B cell (primary cell): ENCODE data around the gene KCNC2. TPM values are rescaled to one million over a fixed set of nuclear protein-coding genes. Genes with fewer than 3 reads are reported as not detected.

ENCODE experiments used
- ATAC-seq: fragments of 200-7000 bp; cut with Tn5 transposase; one replicate; pipeline ENCODE4 v1.10.0; 2021; ENCODE audit warnings: low read depth, mild to moderate bottlenecking, moderate number of reproducible peaks, moderate library complexity
- CTCF ChIA-PET: fragments of 350-600 bp; sonication (Branson Sonifier 250); formaldehyde crosslinking; loops from one replicate; lab custom pipeline; 2021; ENCODE audit warnings: antibody characterized with exemption, inconsistent platforms; lab: Charles Lee
- POLR2A ChIA-PET: fragments of 350-600 bp; sonication (Branson Sonifier 250); formaldehyde crosslinking; loops from one replicate; lab custom pipeline; 2021; ENCODE audit warnings: antibody characterized with exemption; lab: Charles Lee
- DNase-seq: peaks from one replicate; pipeline ENCODE4 v3.0.0; 2013
- H2AFZ ChIP-seq: 2 replicates; pipeline ENCODE4 v1.6.1; 2012; ENCODE audit warnings: mild to moderate bottlenecking, low read depth, low read length; ENCODE audit not compliant: insufficient read depth, poor library complexity, severe bottlenecking
- H3K27ac ChIP-seq, 2 donors: 1 replicate in 1 of 2; 2 replicates in 1 of 2; pipeline ENCODE4 v1.5.1; 2012 to 2013; ENCODE audit warnings: low read length in 2 of 2, mild to moderate bottlenecking in 2 of 2, moderate library complexity in 1 of 2
- H3K27me3 ChIP-seq, 4 experiments: fragments of 200-600 bp in 1 of 4; sonication (generic) in 1 of 4; replicated peaks in 1 of 4; 1 replicate in 2 of 4; 2 replicates in 2 of 4; pipeline versions ENCODE4 v1.6.1 to v1.7.0; 2013 to 2016; ENCODE audit warnings: low read length in 3 of 4, mild to moderate bottlenecking in 2 of 4, mixed read lengths in 1 of 4, moderate library complexity in 1 of 4; ENCODE audit not compliant: insufficient read depth in 4 of 4, control insufficient read depth in 3 of 4; ENCODE audit errors: control extremely low read depth in 1 of 4
- H3K36me3 ChIP-seq, 2 experiments: replicated peaks in 1 of 2; 1 replicate in 1 of 2; 2 replicates in 1 of 2; pipeline versions ENCODE4 v1.6.1 to v1.7.1; 2013; ENCODE audit warnings: low read length in 1 of 2; ENCODE audit not compliant: insufficient read depth in 2 of 2, control insufficient read depth in 1 of 2; ENCODE audit errors: control extremely low read depth in 1 of 2, extremely low read depth in 1 of 2
- H3K4me1 ChIP-seq, 2 donors: fragments of 200-600 bp in 1 of 2; sonication (generic) in 1 of 2; 1 replicate in 1 of 2; 2 replicates in 1 of 2; pipeline versions ENCODE4 v1.5.1 to v1.6.1; 2013 to 2017; ENCODE audit warnings: low read length in 2 of 2; ENCODE audit not compliant: control insufficient read depth in 2 of 2, insufficient read depth in 2 of 2
- H3K4me2 ChIP-seq: replicated peaks from 2 replicates; pipeline ENCODE3; 2012; ENCODE audit warnings: mild to moderate bottlenecking, low read depth, low read length; ENCODE audit not compliant: poor library complexity, severe bottlenecking
- H3K4me3 ChIP-seq, 5 experiments: fragments of 200-600 bp in 1 of 5; sonication (generic) in 1 of 5; 1 replicate in 3 of 5; 2 replicates in 2 of 5; pipeline versions ENCODE4 v1.5.1 to v1.7.0; 2011 to 2016; ENCODE audit warnings: low read length in 4 of 5, mild to moderate bottlenecking in 4 of 5, low read depth in 2 of 5, control low read depth in 1 of 5, moderate library complexity in 1 of 5; ENCODE audit not compliant: insufficient read depth in 1 of 5; ENCODE audit errors: control extremely low read depth in 1 of 5, extremely low read depth in 1 of 5
- H3K79me2 ChIP-seq: fragments of 200-600 bp; sonication (generic); one replicate; pipeline ENCODE4 v1.6.0; 2016; ENCODE audit warnings: low read length; ENCODE audit not compliant: control insufficient read depth, insufficient read depth
- H3K9ac ChIP-seq: fragments of 200-600 bp; sonication (generic); 2 replicates; pipeline ENCODE4 v1.6.1; 2017; ENCODE audit warnings: mild to moderate bottlenecking, low read length, moderate library complexity
- H3K9me3 ChIP-seq, 3 donors: one replicate each; pipeline versions ENCODE4 v1.6.1 to v1.7.1; 2013; ENCODE audit warnings: low read length in 2 of 3; ENCODE audit not compliant: control insufficient read depth in 2 of 3, insufficient read depth in 1 of 3; ENCODE audit errors: control extremely low read depth in 1 of 3
- H4K20me1 ChIP-seq: 2 replicates; pipeline ENCODE4 v1.6.0; 2012; ENCODE audit warnings: mild to moderate bottlenecking, low read length; ENCODE audit not compliant: insufficient read depth, control insufficient read depth, poor library complexity, severe bottlenecking
- H3K27ac Mint-ChIP-seq: one replicate; pipeline ENCODE4 v1.8.0; 2021; ENCODE audit warnings: mixed read lengths
- H3K27me3 Mint-ChIP-seq: one replicate; pipeline ENCODE4 v1.8.0; 2021; ENCODE audit warnings: mixed read lengths
- H3K4me1 Mint-ChIP-seq: one replicate; pipeline ENCODE4 v1.8.0; 2021; ENCODE audit warnings: mixed read lengths
- H3K4me3 Mint-ChIP-seq: one replicate; pipeline ENCODE4 v1.8.0; 2021; ENCODE audit warnings: mixed read lengths
- H3K9me3 Mint-ChIP-seq: one replicate; pipeline ENCODE4 v1.8.0; 2022; ENCODE audit warnings: mixed read lengths; ENCODE audit not compliant: insufficient read depth
- EZH2 ChIP-seq: IDR thresholded peaks from 2 replicates; pipeline ENCODE4 v1.6.1; 2012; ENCODE audit warnings: borderline replicate concordance, low read depth, mild to moderate bottlenecking, moderate library complexity, low read length; ENCODE audit not compliant: insufficient read depth, poor library complexity, severe bottlenecking
- WGBS: methylation state at CpG from one replicate; pipeline ENCODE4 v1.1.5; 2013; ENCODE audit warnings: missing lambda C conversion rate; ENCODE audit not compliant: insufficient coverage; 5-methylcytosine and 5-hydroxymethylcytosine counted together
- intact Hi-C: fragments of 100-400 bp; cut with micrococcal nuclease; formaldehyde crosslinking; loops from one replicate; pipeline ENCODE4 v1.10.0; 2022
- polyA plus RNA-seq: library from polyadenylated mRNA; depleted of rRNA; stranded (reverse); fragments of >200 nt; gene quantifications from 2 replicates; pipeline ENCODE4 v1.2.3, GENCODE V29; 2012
- total RNA-seq, 2 donors: library from RNA; stranded (reverse); fragments of 120-200 nt in 1 of 2; gene quantifications; 1 replicate in 1 of 2; 2 replicates in 1 of 2; pipeline versions ENCODE4 v1.2.3 to v1.2.4, GENCODE V29; 2013 to 2022
- TF ChIP-seq, protein P1 (sequence below): fragments of 200-600 bp; IDR thresholded peaks from one replicate; pipeline ENCODE4 v1.8.0; 2022; ENCODE audit warnings: antibody characterized with exemption, mild to moderate bottlenecking

KCNC2 gene
- total and polyA plus RNA-seq, 2 donors (not counting 1 experiment from before 2014, with no cell fraction given) = not detected

DNA sequence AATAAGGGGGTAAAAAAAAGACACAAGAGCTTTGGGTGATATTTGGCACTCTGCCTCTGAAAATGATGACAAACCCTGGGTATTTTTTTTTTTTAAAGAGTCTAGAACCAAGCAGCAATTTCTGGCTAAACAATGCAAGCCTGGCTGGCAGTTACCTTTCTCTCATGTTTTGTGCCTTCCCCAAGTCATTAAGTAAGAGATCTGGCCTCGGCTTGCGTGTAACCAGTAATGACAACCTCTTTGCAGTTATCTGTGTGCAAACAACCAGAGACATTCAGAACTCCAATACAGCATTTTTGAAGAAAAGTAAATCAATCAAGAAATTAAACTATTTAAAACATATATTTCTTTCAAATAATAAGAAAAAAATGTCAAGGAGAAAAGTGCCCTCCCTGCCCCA lies 167.5 kb downstream of the KCNC2 start:
- no peak overlapping the region for H2AFZ ChIP-seq
- H3K27me3 ChIP-seq = no peaks in the 10 kb centered on the region
- no peak overlapping the region for H3K27ac ChIP-seq
- no peak overlapping the region for H3K4me2 ChIP-seq
- H3K4me1 Mint-ChIP-seq = no peaks in the 10 kb centered on the region
- no peak overlapping the region for H3K4me3 Mint-ChIP-seq
- CTCF ChIA-PET = no interaction called here
- no peak overlapping the region for H3K4me3 ChIP-seq
- H3K9ac ChIP-seq = no peak overlapping the region
- no peaks in the 10 kb centered on the region for H3K27me3 Mint-ChIP-seq
- DNase-seq (no peak), ATAC-seq (no peak)
- TF ChIP-seq EZH2 = no peak
- TF ChIP-seq, protein P1, sequence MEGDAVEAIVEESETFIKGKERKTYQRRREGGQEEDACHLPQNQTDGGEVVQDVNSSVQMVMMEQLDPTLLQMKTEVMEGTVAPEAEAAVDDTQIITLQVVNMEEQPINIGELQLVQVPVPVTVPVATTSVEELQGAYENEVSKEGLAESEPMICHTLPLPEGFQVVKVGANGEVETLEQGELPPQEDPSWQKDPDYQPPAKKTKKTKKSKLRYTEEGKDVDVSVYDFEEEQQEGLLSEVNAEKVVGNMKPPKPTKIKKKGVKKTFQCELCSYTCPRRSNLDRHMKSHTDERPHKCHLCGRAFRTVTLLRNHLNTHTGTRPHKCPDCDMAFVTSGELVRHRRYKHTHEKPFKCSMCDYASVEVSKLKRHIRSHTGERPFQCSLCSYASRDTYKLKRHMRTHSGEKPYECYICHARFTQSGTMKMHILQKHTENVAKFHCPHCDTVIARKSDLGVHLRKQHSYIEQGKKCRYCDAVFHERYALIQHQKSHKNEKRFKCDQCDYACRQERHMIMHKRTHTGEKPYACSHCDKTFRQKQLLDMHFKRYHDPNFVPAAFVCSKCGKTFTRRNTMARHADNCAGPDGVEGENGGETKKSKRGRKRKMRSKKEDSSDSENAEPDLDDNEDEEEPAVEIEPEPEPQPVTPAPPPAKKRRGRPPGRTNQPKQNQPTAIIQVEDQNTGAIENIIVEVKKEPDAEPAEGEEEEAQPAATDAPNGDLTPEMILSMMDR = no peak
- no peaks in the 10 kb centered on the region for H4K20me1 ChIP-seq
- H3K9me3 ChIP-seq = no peaks in the 10 kb centered on the region
- H3K4me1 ChIP-seq = no peaks in the 10 kb centered on the region
- POLR2A ChIA-PET = no interaction called here
- H3K27ac Mint-ChIP-seq = no peak overlapping the region
- H3K9me3 Mint-ChIP-seq = peaks cover under 1% of the 10 kb centered on the region
- no CpG with 5 or more reads among the region's 2 CpGs for WGBS
- intact Hi-C loops = no loop called here
- no peaks in the 10 kb centered on the region for H3K36me3 ChIP-seq
- H3K79me2 ChIP-seq = no peaks in the 10 kb centered on the region

DNA sequence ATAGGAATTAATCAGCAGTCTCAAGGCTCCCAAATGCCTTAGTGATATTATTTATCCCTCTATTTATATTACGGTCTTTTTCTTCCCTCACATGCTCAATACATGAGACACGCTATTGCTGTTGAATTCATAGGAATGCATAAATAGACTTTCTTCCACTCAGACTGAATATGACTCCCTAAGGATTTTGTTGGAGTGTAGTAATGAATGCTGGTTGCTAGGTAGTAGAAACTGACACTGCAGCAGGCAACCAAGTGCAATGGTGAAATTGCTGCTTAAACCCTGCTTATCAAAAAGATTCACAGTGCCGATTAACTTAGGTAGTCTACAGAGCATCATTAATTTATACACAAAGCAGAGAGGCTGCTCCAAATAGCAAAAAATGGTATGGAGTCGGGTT lies 168.2 kb downstream of the KCNC2 start:
- H3K27ac ChIP-seq = no peak overlapping the region
- POLR2A ChIA-PET = no interaction called here

More for the DNA sequence above, 168.2 kb downstream of the KCNC2 start:
- no peaks in the 10 kb centered on the region for H3K27me3 Mint-ChIP-seq
- Histone ChIP-seq H3K36me3 (no peaks in the 10 kb centered on the region), H3K4me3 (no peak overlapping the region), H4K20me1 (no peaks in the 10 kb centered on the region), H3K27me3 (no peaks in the 10 kb centered on the region), H3K79me2 (no peaks in the 10 kb centered on the region), H3K4me2 (no peak overlapping the region), H2AFZ (no peak overlapping the region), H3K9me3 (no peaks in the 10 kb centered on the region), H3K9ac (no peak overlapping the region), H3K4me1 (no peaks in the 10 kb centered on the region)
- DNase-seq = no peak
- H3K27ac Mint-ChIP-seq = no peak overlapping the region
- H3K4me1 Mint-ChIP-seq = no peaks in the 10 kb centered on the region
- no CpG with 5 or more reads among the region's 4 CpGs for WGBS
- no peak overlapping the region for H3K4me3 Mint-ChIP-seq
- intact Hi-C loops = no loop called here
- CTCF ChIA-PET = no interaction called here
- TF ChIP-seq, protein P1 = no peak
- peaks cover 2% of the 10 kb centered on the region for H3K9me3 Mint-ChIP-seq
- no peak for ATAC-seq
